ENCODE data around the gene PACRG. TPM values are rescaled to one million over a fixed set of nuclear protein-coding genes. Genes with fewer than 3 reads are reported as not detected.

The PACRG gene
- total and polyA plus RNA-seq, 2 of the 8 experiments (the other 6 are each of a cell fraction or from before 2014, with no cell fraction given) = 0.44 to 0.54 TPM

DNA sequence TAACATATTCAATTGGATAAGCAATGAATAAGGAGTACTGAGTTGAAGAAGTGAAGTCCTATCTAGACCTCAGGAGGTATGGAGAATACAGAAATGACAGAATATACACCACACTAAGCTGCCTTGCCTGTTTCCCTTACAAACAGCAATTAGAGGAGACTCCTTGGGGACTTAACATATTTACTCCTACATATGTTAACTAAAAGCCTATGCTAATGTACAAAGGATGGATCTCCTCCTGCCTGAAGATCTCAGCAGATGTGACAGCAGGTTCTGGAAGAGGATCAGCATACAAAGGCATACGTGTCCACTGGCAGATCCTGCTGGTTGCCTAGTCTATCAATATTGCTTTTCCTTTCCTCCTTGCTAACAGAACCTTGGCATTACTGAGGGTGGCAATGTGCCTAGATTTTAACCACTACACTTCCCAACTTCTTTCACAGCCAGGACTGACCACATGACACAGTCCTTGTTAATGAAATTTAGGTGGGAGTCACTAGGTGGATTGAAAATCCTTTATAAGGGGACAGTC lies 29.8 kb upstream of the PACRG start:
- FAIRE-seq = no peak
- Histone ChIP-seq H2BK5ac (ENCODE audit: low read depth, low read length) (no peak overlapping the region), H4K5ac (ENCODE audit: insufficient read length, low read depth, low read length) (no peak overlapping the region)
- TF ChIP-seq ZNF274 (IDR thresholded peaks at IDR 0.05; ENCODE audit: borderline replicate concordance, extremely low read depth, low read length) (no peak), SP4 (IDR thresholded peaks at IDR 0.05; ENCODE audit: low read length) (no peak), RFX5 (IDR thresholded peaks at IDR 0.05; ENCODE audit: borderline replicate concordance, low read depth, low read length) (no peak), CTBP2 (IDR thresholded peaks at IDR 0.05; ENCODE audit: borderline replicate concordance, insufficient read depth, insufficient read length, low read length) (no peak), ATF2 (IDR thresholded peaks at IDR 0.05; ENCODE audit: low read length) (no peak), CHD1 (IDR thresholded peaks at IDR 0.05; ENCODE audit: low read depth, low read length) (no peak), BCL11A (IDR thresholded peaks at IDR 0.05; ENCODE audit: low read depth in 2 of 2, low read length in 2 of 2) (no peak), SP1 (IDR thresholded peaks at IDR 0.05; ENCODE audit: low read depth, low read length) (no peak), JUND (IDR thresholded peaks at IDR 0.05; ENCODE audit: low read length) (no peak), PHF8 (conservative IDR thresholded peaks at IDR 0.05; ENCODE audit: low read depth, low read length) (no peak), SP2 (IDR thresholded peaks at IDR 0.05; ENCODE audit: low read length) (no peak), HDAC2 (IDR thresholded peaks at IDR 0.05; ENCODE audit: borderline replicate concordance in 1 of 2, low read depth in 2 of 2, low read length in 2 of 2) (no peak), SRF (IDR thresholded peaks at IDR 0.05; ENCODE audit: low read depth, low read length) (no peak)

More for the DNA sequence above, 29.8 kb upstream of the PACRG start:
- no peak overlapping the region for H3K9ac ChIP-seq (replicated peaks in 1 of 4; ENCODE audit: extremely low read depth in 1 of 4, low read depth in 3 of 4, low read length in 3 of 4)
- H3K79me1 ChIP-seq (ENCODE audit: low read depth, low read length) = no peaks in the 10 kb centered on the region
- DNase-seq (ENCODE audit: low read depth in 1 of 2, low spot score in 2 of 2) = no peak
- H3K36me3 ChIP-seq (ENCODE audit: control insufficient read depth in 2 of 4, insufficient read depth in 4 of 4, low read length in 3 of 4) = no peaks in the 10 kb centered on the region
- H2BK20ac ChIP-seq (ENCODE audit: low read length) = no peak overlapping the region
- H3K4me3 ChIP-seq (ENCODE audit: extremely low read depth in 1 of 4, insufficient read depth in 2 of 4, low read depth in 3 of 4, low read length in 4 of 4) = no peak overlapping the region
- no peaks in the 10 kb centered on the region for H3K79me2 ChIP-seq (ENCODE audit: control insufficient read depth in 1 of 2, insufficient read depth in 2 of 2, low read length in 2 of 2)
- H4K8ac ChIP-seq (ENCODE audit: extremely low read depth, insufficient read depth, low read length) = no peak overlapping the region
- no peaks in the 10 kb centered on the region for H3K9me3 ChIP-seq (ENCODE audit: insufficient read depth in 2 of 2, low read depth in 1 of 2, low read length in 1 of 2)
- no peak overlapping the region for H3K14ac ChIP-seq (ENCODE audit: insufficient read length)
- H3K4ac ChIP-seq (replicated peaks; ENCODE audit: insufficient read length, low read depth, low read length) = no peak overlapping the region
- no peak overlapping the region for H2AK5ac ChIP-seq (ENCODE audit: low read depth, low read length)
- H4K20me1 ChIP-seq (replicated peaks in 1 of 2; ENCODE audit: control insufficient read depth in 1 of 2, insufficient read depth in 2 of 2, low read length in 2 of 2) = no peaks in the 10 kb centered on the region
- H3K23ac ChIP-seq (ENCODE audit: insufficient read length) = no peak overlapping the region
- ChIA-PET POLR2A (ENCODE audit: partially characterized antibody) (no interaction called here), CTCF (ENCODE audit: partially characterized antibody) (no interaction called here)
- no peak overlapping the region for H2AFZ ChIP-seq (ENCODE audit: low read length)
- H2BK120ac ChIP-seq (replicated peaks; ENCODE audit: low read depth, low read length) = no peak overlapping the region
- H3K23me2 ChIP-seq (ENCODE audit: low read depth, low read length) = no peaks in the 10 kb centered on the region
- H3K27me3 ChIP-seq (replicated peaks in 1 of 4; ENCODE audit: control insufficient read depth in 3 of 4, extremely low read depth in 1 of 4, insufficient read depth in 3 of 4, low read length in 3 of 4) = no peaks in the 10 kb centered on the region
- no peak overlapping the region for H4K91ac ChIP-seq (replicated peaks; ENCODE audit: insufficient read length, low read length)
- no peak overlapping the region for H3K27ac ChIP-seq (ENCODE audit: low read depth, low read length)
- no peak overlapping the region for H3K4me2 ChIP-seq (ENCODE audit: insufficient read depth in 1 of 2, low read depth in 2 of 2, low read length in 2 of 2)
- H2BK12ac ChIP-seq (ENCODE audit: low read depth, low read length) = no peak overlapping the region
- H3K4me1 ChIP-seq (replicated peaks in 1 of 4; ENCODE audit: control insufficient read depth in 3 of 4, insufficient read depth in 4 of 4, low read length in 3 of 4) = no peaks in the 10 kb centered on the region
- no peak overlapping the region for H2BK15ac ChIP-seq (ENCODE audit: low read length)
- no peak overlapping the region for H3K18ac ChIP-seq (ENCODE audit: extremely low read depth, low read length)
- H3K56ac ChIP-seq (replicated peaks; ENCODE audit: insufficient read length, low read depth, low read length) = no peak overlapping the region
- 93% methylated on average over 1 of the region's 1 CpG; no CpG with 5 or more reads in 1 of the 2 experiments for WGBS, 2 experiments (ENCODE audit: extremely low coverage in 1 of 2, insufficient coverage in 1 of 2, insufficient read length in 1 of 2, insufficient replicate concordance in 2 of 2, low coverage in 1 of 2, low lambda C conversion rate in 2 of 2, missing lambda C conversion rate in 1 of 2)
